Psoas muscle (tissue), 8 donors: Measurements from ENCODE around the gene WFDC12. TPM values are rescaled to one million over a fixed set of nuclear protein-coding genes. Genes with fewer than 3 reads are reported as not detected.

Experiments
- ATAC-seq, 4 donors: fragments of 200-7000 bp; cut with Tn5 transposase; one replicate each; pipeline ENCODE4 v1.9.1; 2020; ENCODE audit warnings: moderate library complexity in 3 of 4, mild to moderate bottlenecking in 2 of 4
- DNase-seq, 2 donors: peaks; one replicate each; pipeline ENCODE4 v3.0.0-alpha.2; 2020
- H3K27ac ChIP-seq: fragments of 200-600 bp; one replicate; pipeline ENCODE4 v1.8.0; 2022
- H3K27me3 ChIP-seq, 3 donors: fragments of 200-600 bp in 1 of 3; one replicate each; pipeline versions ENCODE4 v1.6.1 to v1.8.0; 2013 to 2022; ENCODE audit warnings: low read length in 2 of 3, mild to moderate bottlenecking in 2 of 3, moderate library complexity in 1 of 3; ENCODE audit not compliant: insufficient read depth in 3 of 3
- H3K36me3 ChIP-seq, 2 donors: fragments of 200-600 bp in 1 of 2; one replicate each; pipeline versions ENCODE4 v1.6.1 to v1.8.0; 2013 to 2022; ENCODE audit warnings: low read depth in 1 of 2, mild to moderate bottlenecking in 1 of 2, moderate library complexity in 1 of 2; ENCODE audit not compliant: insufficient read depth in 1 of 2
- H3K4me1 ChIP-seq: fragments of 200-600 bp; one replicate; pipeline ENCODE4 v1.8.0; 2022
- H3K4me3 ChIP-seq: fragments of 200-600 bp; one replicate; pipeline ENCODE4 v1.8.0; 2022; ENCODE audit warnings: mild to moderate bottlenecking
- H3K9me3 ChIP-seq: fragments of 200-600 bp; one replicate; pipeline ENCODE4 v1.8.0; 2022
- CTCF ChIP-seq: fragments of 200-600 bp; IDR thresholded peaks from one replicate; pipeline ENCODE4 v1.8.0; 2022; ENCODE audit warnings: antibody characterized with exemption
- WGBS, 3 donors: extraction: QIAGEN DNeasy Blood & Tissue Kit; methylation state at CpG; one replicate each; pipeline versions ENCODE4 v1.1.6 to v1.1.7; 2013; 5-methylcytosine and 5-hydroxymethylcytosine counted together
- intact Hi-C, 2 donors: fragments of 100-400 bp; cut with DNase I; formaldehyde crosslinking; loops; one replicate each; pipeline versions ENCODE4 v1.11.0 to v1.14.2; 2022
- polyA plus RNA-seq, 3 donors: library from polyadenylated mRNA; stranded (reverse); fragments of 200-250 nt; gene quantifications; one replicate each; pipeline ENCODE4 v1.2.3, GENCODE V29; 2013
- total RNA-seq, 4 donors: library from RNA; stranded (reverse); fragmentation: NEBNext Ultra II Directional in 2 of 4; extraction: Animal tissue kit (Norgen Biotek cat#: 25700) in 2 of 4; gene quantifications; one replicate each; pipeline versions ENCODE4 v1.2.1 to v1.2.4, GENCODE V29; 2021 to 2023
- donor health status: healthy with polysubstance abuse.
- donor health status: DM: no; HTN: no; CAD: no; lungs with moderate emphysema.
- donor health status: Bipolar disorder and iron deficiency.
- donor health status: healthy.
- donor health status: DM: yes; HTN: yes; CAD: no.
- donor health status: DM: no; HTN: no; CAD: no.
- donor health status: DM: no; HTN: no; CAD: no.
- donor health status: DM: yes; HTN: yes; CAD: no.

WFDC12 gene
- total and polyA plus RNA-seq, 7 donors: not detected

DNA sequence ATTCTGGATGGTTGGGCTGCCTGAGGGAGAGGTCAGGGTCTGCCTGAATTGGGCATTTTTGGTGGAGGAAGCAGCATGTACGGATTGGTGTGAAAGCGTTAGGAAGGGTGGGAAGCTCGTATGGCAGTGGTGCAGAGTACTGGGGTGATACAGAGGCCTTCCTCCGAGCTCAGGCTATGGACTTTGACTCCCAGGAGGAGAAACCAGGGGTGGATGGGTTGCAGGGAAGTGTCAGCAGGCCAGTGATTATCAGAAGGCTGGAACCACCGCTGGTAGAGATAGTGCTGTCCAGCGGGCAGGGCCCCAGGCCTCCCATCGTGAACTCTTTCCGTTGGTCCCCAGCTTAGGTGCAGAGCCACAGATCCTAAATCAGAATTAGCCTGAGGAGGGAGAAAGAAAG is 14.6 kb downstream of the WFDC12 start:
- H3K4me3 ChIP-seq: no peak overlapping the region
- no peaks in the 10 kb centered on the region for H3K9me3 ChIP-seq
- WGBS, 3 donors: 70 to 80% (median 72%) methylated on average over 8 of the region's 8 CpGs
- no peak for ATAC-seq
- intact Hi-C loops: no loop called here
- TF ChIP-seq CTCF: no peak
- no peak for DNase-seq
- no peaks in the 10 kb centered on the region for H3K36me3 ChIP-seq
- H3K27ac ChIP-seq: no peak overlapping the region
- H3K4me1 ChIP-seq: no peaks in the 10 kb centered on the region
- H3K27me3 ChIP-seq: peaks cover 0 to 19% (median 2%) of the 10 kb centered on the region in 3 donors

GRCh38 chr20:45105317-45105716 is 18.9 kb downstream of the WFDC12 start:
- no peak for TF ChIP-seq CTCF
- peaks cover 0 to 30% (median 9%) of the 10 kb centered on the region in 3 donors for H3K27me3 ChIP-seq
- no peak overlapping the region for H3K4me3 ChIP-seq
- ATAC-seq (no peak), DNase-seq (no peak)
- H3K36me3 ChIP-seq: no peaks in the 10 kb centered on the region
- WGBS, 3 donors: 81 to 86% (median 82%) methylated on average over 2 of the region's 2 CpGs
- intact Hi-C loops: no loop called here
- H3K27ac ChIP-seq: no peak overlapping the region
- H3K9me3 ChIP-seq: no peaks in the 10 kb centered on the region
- H3K4me1 ChIP-seq: no peaks in the 10 kb centered on the region

- Histone ChIP-seq H3K9me3 (no peaks in the 10 kb centered on the region), H3K4me1 (no peaks in the 10 kb centered on the region), H3K4me3 (no peak overlapping the region), H3K27ac (no peak overlapping the region), H3K27me3 (peaks cover 0 to 35% (median 9%) of the 10 kb centered on the region in 3 donors), H3K36me3 (no peaks in the 10 kb centered on the region)
- ATAC-seq (no peak), DNase-seq (no peak)
- intact Hi-C loops: no loop called here
- 45 to 64% (median 58%) methylated on average over 5 of the region's 5 CpGs for WGBS, 3 donors
- TF ChIP-seq CTCF: no peak
Measured at GRCh38 chr20:45104786-45105185, 19.5 kb downstream of the WFDC12 start.

DNA sequence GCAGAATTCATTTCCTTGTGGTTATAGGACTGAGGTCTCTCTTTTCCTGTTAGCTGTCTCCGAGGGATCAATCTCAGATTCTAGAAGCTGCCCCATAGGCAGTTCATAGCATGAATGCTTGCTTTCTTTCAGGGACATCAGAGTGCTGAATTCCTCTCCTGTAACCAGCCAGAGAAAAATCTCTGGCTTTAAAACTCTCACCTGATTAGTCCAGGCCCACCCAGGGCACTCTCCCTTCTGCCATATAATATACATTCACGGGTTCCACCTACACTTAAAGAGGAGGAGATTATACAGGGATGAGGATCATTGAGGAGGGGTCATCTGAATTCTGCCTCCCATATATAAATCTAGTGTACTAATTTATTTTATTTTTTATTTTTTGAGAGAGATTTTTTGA is 21.2 kb downstream of the WFDC12 start:
- ATAC-seq (no peak), DNase-seq (no peak)
- H3K4me1 ChIP-seq: no peaks in the 10 kb centered on the region
- no peaks in the 10 kb centered on the region for H3K9me3 ChIP-seq
- H3K27ac ChIP-seq: no peak overlapping the region
- intact Hi-C loops: no loop called here
- no peaks in the 10 kb centered on the region for H3K36me3 ChIP-seq
- peaks cover 0 to 47% (median 17%) of the 10 kb centered on the region in 3 donors for H3K27me3 ChIP-seq
- no peak overlapping the region for H3K4me3 ChIP-seq
- WGBS, 3 donors: 74 to 79% (median 79%) methylated on average over 2 of the region's 2 CpGs
- no peak for TF ChIP-seq CTCF

- ATAC-seq (no peak), DNase-seq (no peak)
- H3K4me1 ChIP-seq: no peaks in the 10 kb centered on the region
- no peak for TF ChIP-seq CTCF
- intact Hi-C loops: no loop called here
- H3K36me3 ChIP-seq: no peaks in the 10 kb centered on the region
- H3K9me3 ChIP-seq: no peaks in the 10 kb centered on the region
- WGBS, 3 donors: 69 to 71% (median 70%) methylated on average over 6 of the region's 6 CpGs
- H3K4me3 ChIP-seq: no peak overlapping the region
- H3K27ac ChIP-seq: no peak overlapping the region
- peaks cover 0 to 62% (median 26%) of the 10 kb centered on the region in 3 donors for H3K27me3 ChIP-seq
Measured at GRCh38 chr20:45101333-45101850, 22.9 kb downstream of the WFDC12 start.
